Measurements from ENCODE around the gene NOXRED1. TPM values are rescaled to one million over a fixed set of nuclear protein-coding genes. Genes with fewer than 3 reads are reported as not detected.

The NOXRED1 gene
- total and polyA plus RNA-seq, 2 donors from 2014 or later = 0.28 to 0.57 TPM

- intact Hi-C loops (cut with DNase I) = no loop called here
- FAIRE-seq (no peak), DNase-seq (no peak)
- TF ChIP-seq CTCF (IDR thresholded peaks at IDR 0.05; ENCODE audit: borderline replicate concordance, extremely low read depth, insufficient read depth) = no peak
- Histone ChIP-seq H3K4me3 (ENCODE audit: low read length in 3 of 3) (no peak overlapping the region), H3K4me1 (ENCODE audit: control insufficient read depth in 2 of 3, insufficient read depth in 2 of 3, low read depth in 1 of 3, low read length in 3 of 3) (no peaks in the 10 kb centered on the region), H3K27me3 (ENCODE audit: control insufficient read depth, insufficient read depth, low read length) (no peaks in the 10 kb centered on the region), H3K27ac (ENCODE audit: low read depth in 2 of 2, low read length in 2 of 2) (no peak overlapping the region), H3K9me3 (ENCODE audit: control insufficient read depth in 2 of 3, insufficient read depth in 1 of 3, low read length in 3 of 3) (no peaks in the 10 kb centered on the region), H3K36me3 (ENCODE audit: control insufficient read depth in 2 of 3, insufficient read depth in 3 of 3, low read length in 3 of 3) (peaks cover 5 to 13% (median 11%) of the 10 kb centered on the region in 3 donors), H3K9ac (ENCODE audit: low read length in 3 of 3) (no peak overlapping the region)
Observed at GRCh38 chr14:77344377-77344996, 78.8 kb downstream of the NOXRED1 start.

Other genes with a start within 250 kb of the NOXRED1 start
- 1.9 TPM for gene TMEM63C, start 241.7 kb downstream of the NOXRED1 start, total RNA-seq
- 0.84 TPM for gene TMEM63C, start 241.7 kb downstream of the NOXRED1 start, polyA plus RNA-seq (ENCODE audit: insufficient read depth, low read depth, low replicate concordance)
- not detected for gene NGB, start 152.3 kb downstream of the NOXRED1 start, total RNA-seq
- not detected for gene NGB, start 152.3 kb downstream of the NOXRED1 start, polyA plus RNA-seq (ENCODE audit: insufficient read depth, low read depth, low replicate concordance)
- gene POMT2, start 102.6 kb downstream of the NOXRED1 start, total RNA-seq = 34.7 TPM
- gene POMT2, start 102.6 kb downstream of the NOXRED1 start, polyA plus RNA-seq (ENCODE audit: insufficient read depth, low read depth, low replicate concordance) = 18.2 TPM
- 17.0 TPM for gene GSTZ1, start 102.5 kb downstream of the NOXRED1 start, total RNA-seq
- 64.7 TPM for gene GSTZ1, start 102.5 kb downstream of the NOXRED1 start, polyA plus RNA-seq (ENCODE audit: insufficient read depth, low read depth, low replicate concordance)
- 17.1 TPM for gene TMED8, start 46.4 kb downstream of the NOXRED1 start, total RNA-seq
- gene TMED8, start 46.4 kb downstream of the NOXRED1 start, polyA plus RNA-seq (ENCODE audit: insufficient read depth, low read depth, low replicate concordance) = 6.7 TPM
- 6.2 TPM for gene SAMD15, start 46.1 kb downstream of the NOXRED1 start, total RNA-seq
- 1.8 TPM for gene SAMD15, start 46.1 kb downstream of the NOXRED1 start, polyA plus RNA-seq (ENCODE audit: insufficient read depth, low read depth, low replicate concordance)
- 16.6 TPM for gene VIPAS39, start 34.1 kb upstream of the NOXRED1 start, total RNA-seq
- gene VIPAS39, start 34.1 kb upstream of the NOXRED1 start, polyA plus RNA-seq (ENCODE audit: insufficient read depth, low read depth, low replicate concordance) = 14.1 TPM
- gene AHSA1, start 34.6 kb upstream of the NOXRED1 start, total RNA-seq = 92.0 TPM
- 149 TPM for gene AHSA1, start 34.6 kb upstream of the NOXRED1 start, polyA plus RNA-seq (ENCODE audit: insufficient read depth, low read depth, low replicate concordance)
- gene ISM2, start 75.3 kb upstream of the NOXRED1 start, total RNA-seq = 0.57 TPM
- gene ISM2, start 75.3 kb upstream of the NOXRED1 start, polyA plus RNA-seq (ENCODE audit: insufficient read depth, low read depth, low replicate concordance) = 0.80 TPM
- 66.1 TPM for gene SPTLC2, start 193.1 kb upstream of the NOXRED1 start, total RNA-seq
- 17.0 TPM for gene SPTLC2, start 193.1 kb upstream of the NOXRED1 start, polyA plus RNA-seq (ENCODE audit: insufficient read depth, low read depth, low replicate concordance)

Data from kidney (tissue), 14 donors.